SK-N-SH (cell line): ENCODE data around the gene SHF. TPM values are rescaled to one million over a fixed set of nuclear protein-coding genes. Genes with fewer than 3 reads are reported as not detected.

Source experiments
- CTCF ChIA-PET: fragments of 300-600, 350-600 bp; formaldehyde crosslinking; extraction: SDS; loops from one replicate; lab custom pipeline; 2021; lab: Yijun Ruan, JAX
- POLR2A ChIA-PET: fragments of 350-600 bp; sonication (Branson Sonifier 250); formaldehyde crosslinking; extraction: SDS; loops from one replicate; lab custom pipeline; 2020; ENCODE audit warnings: antibody characterized with exemption, inconsistent platforms; lab: Yijun Ruan, JAX
- DNase-seq: peaks from one replicate; pipeline ENCODE4 v3.0.0; 2012
- H2AFZ ChIP-seq: fragments of 200-600 bp; sonication (generic); 2 replicates; pipeline ENCODE4 v1.8.1; 2016; ENCODE audit warnings: antibody characterized with exemption, mild to moderate bottlenecking, low read depth
- H3F3A ChIP-seq: fragments of 200-600 bp; sonication (generic); replicated peaks from 2 replicates; pipeline ENCODE3; 2016; ENCODE audit warnings: antibody characterized with exemption, mild to moderate bottlenecking; ENCODE audit not compliant: insufficient read depth
- H3K27ac ChIP-seq, 2 experiments: fragments of 200-500 bp in 1 of 2; fragments of 200-600 bp in 1 of 2; sonication (Bioruptor generic) in 1 of 2; sonication (generic), shearing (Covaris generic) in 1 of 2; 2 replicates each; pipeline versions ENCODE4 v1.5.1 to v1.6.1; 2014 to 2016; ENCODE audit warnings: low read depth in 2 of 2, inconsistent platforms in 1 of 2, low read length in 1 of 2, mild to moderate bottlenecking in 1 of 2, mixed read lengths in 1 of 2
- H3K27me3 ChIP-seq: fragments of 200-600 bp; sonication (generic), shearing (Covaris generic); 2 replicates; pipeline ENCODE4 v1.6.1; 2016; ENCODE audit warnings: mixed run types; ENCODE audit not compliant: insufficient read depth
- H3K36me3 ChIP-seq, 2 experiments: fragments of 200-500 bp in 1 of 2; fragments of 200-600 bp in 1 of 2; sonication (Bioruptor generic) in 1 of 2; sonication (generic) in 1 of 2; replicated peaks in 1 of 2; 2 replicates each; pipeline versions ENCODE3 to v1.5.1; 2014 to 2016; ENCODE audit warnings: low read length in 1 of 2, mild to moderate bottlenecking in 1 of 2; ENCODE audit not compliant: insufficient read depth in 2 of 2, control insufficient read depth in 1 of 2
- H3K4me1 ChIP-seq, 2 experiments: fragments of 200-500 bp in 1 of 2; fragments of 200-600 bp in 1 of 2; sonication (Bioruptor generic) in 1 of 2; sonication (generic), shearing (Covaris generic) in 1 of 2; 2 replicates each; pipeline versions ENCODE4 v1.5.1 to v1.6.1; 2014 to 2016; ENCODE audit warnings: low read depth in 1 of 2, low read length in 1 of 2, mixed run types in 1 of 2; ENCODE audit not compliant: insufficient read depth in 2 of 2, control insufficient read depth in 1 of 2
- H3K4me2 ChIP-seq: fragments of 200-600 bp; sonication (generic), shearing (Covaris generic); 2 replicates; pipeline ENCODE4 v1.6.1; 2017; ENCODE audit warnings: mixed run types
- H3K4me3 ChIP-seq, 2 experiments: fragments of 200-500 bp in 1 of 2; fragments of 200-600 bp in 1 of 2; sonication (Bioruptor generic) in 1 of 2; sonication (generic), shearing (Covaris generic) in 1 of 2; 2 replicates each; pipeline versions ENCODE4 v1.5.1 to v1.8.1; 2014 to 2016; ENCODE audit warnings: low read depth in 2 of 2, inconsistent platforms in 1 of 2, low read length in 1 of 2, mild to moderate bottlenecking in 1 of 2, mixed read lengths in 1 of 2, moderate library complexity in 1 of 2
- H3K79me2 ChIP-seq: fragments of 200-600 bp; sonication (generic); 2 replicates; pipeline ENCODE4 v1.8.1; 2017; ENCODE audit warnings: mild to moderate bottlenecking; ENCODE audit not compliant: insufficient read depth
- H3K9ac ChIP-seq: fragments of 200-600 bp; sonication (generic); 2 replicates; pipeline ENCODE4 v1.6.1; 2017; ENCODE audit warnings: mixed run types
- H3K9me2 ChIP-seq: fragments of 200-600 bp; sonication (generic); 2 replicates; pipeline ENCODE4 v1.6.1; 2017; ENCODE audit warnings: mixed run types
- H3K9me3 ChIP-seq: fragments of 200-600 bp; sonication (generic); 2 replicates; pipeline ENCODE4 v1.6.1; 2017; ENCODE audit warnings: mixed run types, mild to moderate bottlenecking, moderate library complexity
- H4K20me1 ChIP-seq: fragments of 200-600 bp; sonication (generic); 2 replicates; pipeline ENCODE4 v1.6.1; 2017; ENCODE audit warnings: mild to moderate bottlenecking, mixed run types; ENCODE audit not compliant: insufficient read depth
- GATA2 ChIP-seq: sonication (generic); formaldehyde crosslinking; IDR thresholded peaks from 2 replicates; pipeline ENCODE4 v1.5.0; 2020; ENCODE audit warnings: mild to moderate bottlenecking, missing genetic modification reagents
- MXI1 ChIP-seq: IDR thresholded peaks from 2 replicates; pipeline ENCODE4 v1.6.1; 2012; ENCODE audit warnings: mild to moderate bottlenecking, low read depth, low read length, improper control_type of control experiment
- USF2 ChIP-seq: fragments of 150-350 bp; IDR thresholded peaks from 2 replicates; pipeline ENCODE4 v1.6.1; 2017; ENCODE audit warnings: antibody characterized with exemption, low read length, low read depth, borderline replicate concordance
- YY1 ChIP-seq: IDR thresholded peaks from 2 replicates; pipeline ENCODE4 v1.4.0; 2012; ENCODE audit warnings: low read depth, mild to moderate bottlenecking
- WGBS: methylation state at CpG from one replicate; pipeline ENCODE4 v1.1.6; 2017; ENCODE audit warnings: low lambda C conversion rate; 5-methylcytosine and 5-hydroxymethylcytosine counted together
- polyA plus RNA-seq, 3 experiments: library from polyadenylated mRNA; depleted of rRNA; stranded (reverse); fragments of >200 nt; gene quantifications; 2 replicates each; pipeline ENCODE4 v1.2.3, GENCODE V29; 2012
- TF ChIP-seq, protein P1 (sequence below): IDR thresholded peaks from 2 replicates; pipeline ENCODE4 v1.4.0; 2012; ENCODE audit warnings: low read depth
- TF ChIP-seq, protein P2 (sequence below): IDR thresholded peaks from 2 replicates; pipeline ENCODE4; 2012

The SHF gene
- polyA plus RNA-seq, 1 of the 3 experiments (the other 2 are of a cell fraction) = 5.5 TPM

DNA sequence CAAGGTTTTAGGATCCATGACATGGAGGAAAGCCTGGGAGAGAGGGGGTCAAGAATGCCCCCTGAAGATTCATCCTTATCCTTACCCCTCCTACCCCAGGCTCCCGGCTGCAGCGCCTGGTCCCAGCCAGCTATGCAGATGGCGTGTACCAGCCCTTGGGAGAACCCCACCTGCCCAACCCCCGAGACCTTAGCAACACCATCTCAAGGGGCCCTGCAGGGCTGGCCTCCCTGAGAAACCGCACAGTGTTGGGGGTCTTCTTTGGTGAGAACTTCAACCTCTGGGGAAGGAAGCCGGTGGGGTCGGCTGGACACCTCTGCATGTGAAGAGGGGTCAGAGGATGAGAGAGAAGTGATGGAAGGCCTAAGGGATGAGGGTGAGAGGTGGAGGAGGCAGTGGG, 53.7 kb downstream of the SHF start:
- WGBS = 79% methylated on average over 7 of the region's 7 CpGs
- Histone ChIP-seq H3K9me3 (no peaks in the 10 kb centered on the region), H3K9me2 (no peaks in the 10 kb centered on the region), H3K4me3 (no peak overlapping the region), H3K27me3 (no peaks in the 10 kb centered on the region; the same call in 1 of the 2 replicates), H3K36me3 (no peaks in the 10 kb centered on the region), H3K4me1 (peaks cover 0 to 22% of the 10 kb centered on the region in 2 experiments; a peak in 1 of 4 replicates), H3K79me2 (no peaks in the 10 kb centered on the region), H3K9ac (no peak overlapping the region), H3K4me2 (no peak overlapping the region), H2AFZ (no peak overlapping the region), H4K20me1 (no peaks in the 10 kb centered on the region), H3F3A (no peaks in the 10 kb centered on the region), H3K27ac (no peak overlapping the region)
- TF ChIP-seq, protein P1, sequence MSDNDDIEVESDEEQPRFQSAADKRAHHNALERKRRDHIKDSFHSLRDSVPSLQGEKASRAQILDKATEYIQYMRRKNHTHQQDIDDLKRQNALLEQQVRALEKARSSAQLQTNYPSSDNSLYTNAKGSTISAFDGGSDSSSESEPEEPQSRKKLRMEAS = no peak
- no peak for DNase-seq
- ChIA-PET POLR2A (interaction anchor here (1.1 kb wide), 1 partner anchor 9 kb away, joined by 3 read pairs; no protein-coding TSS in a partner anchor), CTCF (interaction anchor here (1.0 to 6.0 kb wide), 3 partner anchors 13 to 71 kb away, joined by 3 to 52 read pairs (median 3); no protein-coding TSS in a partner anchor)

DNA sequence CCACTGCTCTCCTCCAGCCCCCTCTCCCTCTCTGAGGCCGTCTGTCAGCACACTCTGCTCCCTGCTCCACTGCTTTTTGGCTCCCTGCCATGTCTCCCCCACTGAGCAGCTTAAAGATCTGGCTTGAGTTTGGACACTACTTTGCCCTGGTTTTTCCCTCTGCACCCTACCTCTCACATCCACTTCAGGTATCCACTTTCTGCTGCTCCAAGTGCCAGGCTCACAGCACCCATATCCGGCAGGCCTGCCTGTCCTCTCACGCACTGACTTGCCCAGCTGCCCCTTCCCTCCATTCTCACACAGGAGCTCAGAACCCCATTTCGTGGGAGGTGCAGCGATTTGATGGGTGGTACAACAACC, 54.2 kb downstream of the SHF start:
- Histone ChIP-seq H3K27me3 (no peaks in the 10 kb centered on the region; the same call in 1 of the 2 replicates), H4K20me1 (no peaks in the 10 kb centered on the region), H3K9me3 (no peaks in the 10 kb centered on the region), H3K36me3 (no peaks in the 10 kb centered on the region), H3K79me2 (no peaks in the 10 kb centered on the region), H3K4me2 (no peak overlapping the region), H3K4me1 (peaks cover 0 to 19% of the 10 kb centered on the region in 2 experiments; a peak in 1 of 4 replicates), H2AFZ (no peak overlapping the region), H3K9me2 (no peaks in the 10 kb centered on the region), H3F3A (no peaks in the 10 kb centered on the region), H3K27ac (no peak overlapping the region), H3K4me3 (no peak overlapping the region), H3K9ac (no peak overlapping the region)
- ChIA-PET POLR2A (interaction anchor here (1.1 kb wide), 1 partner anchor 10 kb away, joined by 3 read pairs; no protein-coding TSS in a partner anchor), CTCF (interaction anchor here (0.8 to 6.0 kb wide), 4 partner anchors 13 to 325 kb away, joined by 3 to 52 read pairs (median 3); no protein-coding TSS in a partner anchor)
- 70% methylated on average over 5 of the region's 5 CpGs for WGBS
- peak; percentile 83 for DNase-seq
- no peak for TF ChIP-seq YY1
- no peak for TF ChIP-seq USF2
- no peak for TF ChIP-seq MXI1

GRCh38 chr15:45132844-45133560, 54.8 kb downstream of the SHF start:
- POLR2A ChIA-PET = interaction anchor here (1.1 kb wide), 1 partner anchor 11 kb away, joined by 3 read pairs; no protein-coding TSS in a partner anchor
- Histone ChIP-seq H3F3A (no peaks in the 10 kb centered on the region), H3K36me3 (no peaks in the 10 kb centered on the region), H4K20me1 (no peaks in the 10 kb centered on the region), H3K4me1 (peaks cover 0 to 19% of the 10 kb centered on the region in 2 experiments; a peak in 1 of 4 replicates), H3K9ac (no peak overlapping the region), H3K9me3 (no peaks in the 10 kb centered on the region), H2AFZ (no peak overlapping the region), H3K4me3 (no peak overlapping the region), H3K79me2 (no peaks in the 10 kb centered on the region), H3K9me2 (no peaks in the 10 kb centered on the region), H3K27me3 (no peaks in the 10 kb centered on the region; the same call in 1 of the 2 replicates), H3K27ac (no peak overlapping the region), H3K4me2 (no peak overlapping the region)
- DNase-seq = peak; percentile 55
- CTCF ChIA-PET = interaction anchor here (0.8 to 6.0 kb wide), 6 partner anchors 12 to 326 kb away, joined by 3 to 52 read pairs (median 3); no protein-coding TSS in a partner anchor
- 73% methylated on average over 1 of the region's 3 CpGs for WGBS
- TF ChIP-seq, protein P2, sequence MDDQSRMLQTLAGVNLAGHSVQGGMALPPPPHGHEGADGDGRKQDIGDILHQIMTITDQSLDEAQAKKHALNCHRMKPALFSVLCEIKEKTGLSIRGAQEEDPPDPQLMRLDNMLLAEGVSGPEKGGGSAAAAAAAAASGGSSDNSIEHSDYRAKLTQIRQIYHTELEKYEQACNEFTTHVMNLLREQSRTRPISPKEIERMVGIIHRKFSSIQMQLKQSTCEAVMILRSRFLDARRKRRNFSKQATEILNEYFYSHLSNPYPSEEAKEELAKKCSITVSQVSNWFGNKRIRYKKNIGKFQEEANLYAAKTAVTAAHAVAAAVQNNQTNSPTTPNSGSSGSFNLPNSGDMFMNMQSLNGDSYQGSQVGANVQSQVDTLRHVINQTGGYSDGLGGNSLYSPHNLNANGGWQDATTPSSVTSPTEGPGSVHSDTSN = no peak
- peak; percentile 18; the same call in 1 of the 2 replicates for TF ChIP-seq GATA2
